Measurements from ENCODE around the gene ATP1A1. TPM values are rescaled to one million over a fixed set of nuclear protein-coding genes. Genes with fewer than 3 reads are reported as not detected.

The ATP1A1 gene
- total and polyA plus RNA-seq, 9 of the 15 experiments (the other 6 are each of a cell fraction or from before 2014, with no cell fraction given), result 99.3 to 513 (median 234) TPM

- TF ChIP-seq ZNF609 (CRISPR knock-in tag; IDR thresholded peaks at IDR 0.05; ENCODE audit: borderline replicate concordance) (no peak), PTTG1 (tag; IDR thresholded peaks at IDR 0.05; ENCODE audit: low read depth) (no peak), ZNF551 (CRISPR knock-in tag; IDR thresholded peaks at IDR 0.05) (no peak), ZNF175 (CRISPR knock-in tag; IDR thresholded peaks at IDR 0.05; ENCODE audit: low read depth) (no peak), RBM17 (IDR thresholded peaks at IDR 0.05; ENCODE audit: borderline replicate concordance, low read depth, low read length) (no peak), ZHX1 (conservative IDR thresholded peaks at IDR 0.05; ENCODE audit: low read length) (no peak), KHSRP (IDR thresholded peaks at IDR 0.05) (no peak), HDAC2 (IDR thresholded peaks at IDR 0.05) (peak; percentile 90), NR2C1 (IDR thresholded peaks at IDR 0.05) (peak; percentile 69), NR2C1 (tag; IDR thresholded peaks at IDR 0.05) (peak; percentile 23; the same call in 1 of the 2 replicates), HIVEP1 (CRISPR knock-in tag; IDR thresholded peaks at IDR 0.05) (no peak), TRIM24 (IDR thresholded peaks at IDR 0.05) (peak; percentile 66 to 78; a peak in 3 of 4 replicates), HMG20A (CRISPR knock-in tag; conservative IDR thresholded peaks at IDR 0.05) (no peak)
- TF ChIP-seq, protein P1, sequence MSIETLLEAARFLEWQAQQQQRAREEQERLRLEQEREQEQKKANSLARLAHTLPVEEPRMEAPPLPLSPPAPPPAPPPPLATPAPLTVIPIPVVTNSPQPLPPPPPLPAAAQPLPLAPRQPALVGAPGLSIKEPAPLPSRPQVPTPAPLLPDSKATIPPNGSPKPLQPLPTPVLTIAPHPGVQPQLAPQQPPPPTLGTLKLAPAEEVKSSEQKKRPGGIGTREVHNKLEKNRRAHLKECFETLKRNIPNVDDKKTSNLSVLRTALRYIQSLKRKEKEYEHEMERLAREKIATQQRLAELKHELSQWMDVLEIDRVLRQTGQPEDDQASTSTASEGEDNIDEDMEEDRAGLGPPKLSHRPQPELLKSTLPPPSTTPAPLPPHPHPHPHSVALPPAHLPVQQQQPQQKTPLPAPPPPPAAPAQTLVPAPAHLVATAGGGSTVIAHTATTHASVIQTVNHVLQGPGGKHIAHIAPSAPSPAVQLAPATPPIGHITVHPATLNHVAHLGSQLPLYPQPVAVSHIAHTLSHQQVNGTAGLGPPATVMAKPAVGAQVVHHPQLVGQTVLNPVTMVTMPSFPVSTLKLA (conservative IDR thresholded peaks at IDR 0.05), result 0 out of 4 replicates have a peak, but pooled peaks have one; percentile 13 to 34
- TF ChIP-seq, protein P2, sequence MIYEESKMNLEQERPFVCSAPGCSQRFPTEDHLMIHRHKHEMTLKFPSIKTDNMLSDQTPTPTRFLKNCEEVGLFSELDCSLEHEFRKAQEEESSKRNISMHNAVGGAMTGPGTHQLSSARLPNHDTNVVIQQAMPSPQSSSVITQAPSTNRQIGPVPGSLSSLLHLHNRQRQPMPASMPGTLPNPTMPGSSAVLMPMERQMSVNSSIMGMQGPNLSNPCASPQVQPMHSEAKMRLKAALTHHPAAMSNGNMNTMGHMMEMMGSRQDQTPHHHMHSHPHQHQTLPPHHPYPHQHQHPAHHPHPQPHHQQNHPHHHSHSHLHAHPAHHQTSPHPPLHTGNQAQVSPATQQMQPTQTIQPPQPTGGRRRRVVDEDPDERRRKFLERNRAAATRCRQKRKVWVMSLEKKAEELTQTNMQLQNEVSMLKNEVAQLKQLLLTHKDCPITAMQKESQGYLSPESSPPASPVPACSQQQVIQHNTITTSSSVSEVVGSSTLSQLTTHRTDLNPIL (CRISPR knock-in tag; IDR thresholded peaks at IDR 0.05), result no peak
Observed at GRCh38 chr1:116408803-116409720, 36.0 kb downstream of the ATP1A1 start (continued).
